ENCODE data around the gene CDRT4.

Gene CDRT4

GRCh38 chr17:15398291-15398690 lies 69.1 kb downstream of the CDRT4 start:
- no peak for DNase-seq (ENCODE audit: low read depth)
- no peak overlapping the region for H3K4me3 ChIP-seq (ENCODE audit: low read length)
- TF ChIP-seq CTCF (conservative IDR thresholded peaks at IDR 0.05; ENCODE audit: low read depth, low read length): no peak

- no peak for TF ChIP-seq CTCF (conservative IDR thresholded peaks at IDR 0.05; ENCODE audit: low read depth, low read length)
- H3K4me3 ChIP-seq (ENCODE audit: low read length): no peak overlapping the region
- no peak for DNase-seq (ENCODE audit: low read depth)
Observed at GRCh38 chr17:15397620-15398019, 69.8 kb downstream of the CDRT4 start.

- TF ChIP-seq CTCF (conservative IDR thresholded peaks at IDR 0.05; ENCODE audit: low read depth, low read length): no peak
- no peak overlapping the region for H3K4me3 ChIP-seq (ENCODE audit: low read length)
- no peak for DNase-seq (ENCODE audit: low read depth)
Observed at GRCh38 chr17:15395091-15395490, 72.3 kb downstream of the CDRT4 start.

- DNase-seq (ENCODE audit: low read depth): no peak
- H3K4me3 ChIP-seq (ENCODE audit: low read length): no peak overlapping the region
- TF ChIP-seq CTCF (conservative IDR thresholded peaks at IDR 0.05; ENCODE audit: low read depth, low read length): no peak
Observed at GRCh38 chr17:15393414-15393813, 74.0 kb downstream of the CDRT4 start.

GRCh38 chr17:15392326-15392741 lies 75.1 kb downstream of the CDRT4 start:
- TF ChIP-seq CTCF (conservative IDR thresholded peaks at IDR 0.05; ENCODE audit: low read depth, low read length): no peak
- H3K4me3 ChIP-seq (ENCODE audit: low read length): no peak overlapping the region
- DNase-seq (ENCODE audit: low read depth): no peak

- DNase-seq (ENCODE audit: low read depth): no peak
- H3K4me3 ChIP-seq (ENCODE audit: low read length): no peak overlapping the region
- no peak for TF ChIP-seq CTCF (conservative IDR thresholded peaks at IDR 0.05; ENCODE audit: low read depth, low read length)
Observed at GRCh38 chr17:15388356-15389041, 78.9 kb downstream of the CDRT4 start.

GRCh38 chr17:15386083-15386482 lies 81.3 kb downstream of the CDRT4 start:
- no peak for TF ChIP-seq CTCF (conservative IDR thresholded peaks at IDR 0.05; ENCODE audit: low read depth, low read length)
- no peak for DNase-seq (ENCODE audit: low read depth)
- H3K4me3 ChIP-seq (ENCODE audit: low read length): no peak overlapping the region

All from retinal pigment epithelial cell (primary cell).